DLD1 (cell line): ENCODE data around the gene GJD3.

Experiments
- in situ Hi-C: cut with HindIII; loops from 2 replicates; pipeline ENCODE4 v1.10.0; 2017; ENCODE audit warnings: low sequenced_read_pairs

The GJD3 gene

DNA sequence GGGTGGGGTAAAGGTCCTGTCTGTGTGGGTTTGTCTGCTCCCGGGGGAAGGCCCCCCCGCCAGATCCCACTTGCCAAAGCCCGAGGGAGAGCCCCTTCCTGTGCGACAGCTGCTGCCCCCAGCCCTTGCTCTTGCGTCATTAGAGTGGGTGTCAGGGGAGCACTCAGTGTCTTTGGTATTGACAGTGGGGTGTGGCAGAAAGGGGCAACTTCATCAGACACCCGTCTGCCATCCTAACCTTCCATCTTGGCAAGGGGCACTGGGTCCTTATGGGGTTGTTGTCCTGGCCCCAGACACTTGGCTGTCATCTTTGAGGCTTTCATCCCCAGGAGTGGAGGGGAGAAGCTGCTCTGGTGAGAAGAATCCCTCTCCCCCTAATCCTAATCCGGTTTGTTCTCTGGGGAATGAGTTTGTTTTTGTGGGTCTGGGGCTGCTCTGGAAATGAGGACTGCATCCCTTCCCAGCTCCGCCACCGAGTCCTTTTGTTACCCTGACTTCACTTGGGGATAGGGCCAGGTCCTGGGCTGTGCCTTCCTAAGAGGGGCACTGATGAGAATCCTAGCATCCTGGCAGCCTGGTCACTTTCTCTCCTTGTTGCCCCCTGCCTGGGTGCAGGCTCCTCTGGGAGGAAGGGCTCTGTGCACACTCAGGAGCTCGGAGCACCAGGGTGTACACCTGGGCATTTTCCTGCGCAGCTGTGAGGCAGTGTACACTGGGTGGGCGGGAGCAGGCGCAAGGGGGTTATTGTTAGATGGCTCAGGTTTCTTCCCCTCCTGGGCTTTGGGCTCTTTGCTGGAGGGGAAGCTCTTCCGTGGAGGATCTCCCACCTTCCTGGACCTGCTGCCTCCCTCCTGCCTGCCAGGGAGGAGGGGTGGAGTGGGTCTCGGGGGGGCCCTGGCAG lies 21.1 kb downstream of the GJD3 start:
- in situ Hi-C loops: no loop called here

DNA sequence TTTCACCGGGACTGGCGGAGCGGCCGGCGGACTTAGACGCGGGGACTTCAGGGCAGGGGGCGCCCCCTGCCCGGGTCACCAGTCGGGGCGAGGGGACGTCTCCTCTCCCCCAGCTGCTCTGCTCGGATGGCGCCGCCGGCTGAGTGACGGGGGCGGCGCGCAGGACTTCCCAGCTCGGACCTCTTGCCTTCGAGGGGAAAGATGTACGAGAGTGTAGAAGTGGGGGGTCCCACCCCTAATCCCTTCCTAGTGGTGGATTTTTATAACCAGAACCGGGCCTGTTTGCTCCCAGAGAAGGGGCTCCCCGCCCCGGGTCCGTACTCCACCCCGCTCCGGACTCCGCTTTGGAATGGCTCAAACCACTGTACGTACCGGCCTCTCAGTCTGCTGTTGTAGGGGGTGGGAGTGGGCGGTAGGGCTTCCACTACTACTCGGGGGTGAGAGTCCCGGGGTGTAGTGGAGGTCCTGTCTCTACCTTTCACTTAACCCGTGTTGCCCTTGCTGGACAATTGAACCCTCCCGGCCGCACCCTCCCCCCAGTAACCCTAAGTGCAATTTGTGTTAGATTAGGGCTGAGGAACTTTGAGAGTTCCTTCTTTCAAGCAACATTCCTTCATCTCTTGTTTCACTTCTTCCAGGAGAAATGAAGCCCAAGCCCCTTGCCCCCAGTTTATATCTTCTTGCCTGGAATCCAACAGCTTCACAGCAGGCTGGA lies 21.9 kb downstream of the GJD3 start:
- in situ Hi-C loops: no loop called here

DNA sequence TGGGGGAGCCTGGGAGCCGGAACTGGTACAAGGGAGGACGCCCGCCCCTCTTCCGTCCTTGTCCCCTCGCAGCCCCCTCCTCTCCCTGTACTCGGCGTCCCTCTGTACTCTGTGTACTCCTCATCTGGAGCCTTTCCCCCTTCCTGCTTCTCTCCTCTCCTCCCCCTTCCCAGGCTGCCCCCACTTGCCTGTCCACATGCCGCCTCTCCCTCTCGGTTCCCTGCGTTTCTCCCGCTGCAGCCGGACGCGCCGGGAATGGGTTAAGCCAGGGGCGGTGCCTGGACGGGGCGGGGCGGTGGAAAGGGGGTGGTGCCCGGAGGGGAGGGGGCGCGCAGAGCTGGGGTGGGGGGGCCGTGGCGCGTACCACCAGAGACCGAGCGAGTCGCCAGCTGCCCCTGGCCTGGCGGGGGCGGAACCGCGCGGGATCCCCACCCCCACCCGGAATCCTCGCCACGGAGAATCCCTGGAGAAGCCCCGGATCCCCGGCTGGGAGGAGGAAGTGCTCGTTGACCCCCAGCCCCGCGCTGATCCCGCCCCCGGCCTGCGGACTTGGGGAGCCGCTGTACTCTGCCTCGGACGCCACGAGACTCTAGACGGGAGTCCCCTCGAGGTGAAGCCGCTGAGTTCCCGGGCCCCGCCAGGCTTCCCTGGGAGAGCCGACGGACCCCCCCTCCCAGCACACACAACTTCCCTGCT lies 22.6 kb downstream of the GJD3 start:
- in situ Hi-C loops: no loop called here

DNA sequence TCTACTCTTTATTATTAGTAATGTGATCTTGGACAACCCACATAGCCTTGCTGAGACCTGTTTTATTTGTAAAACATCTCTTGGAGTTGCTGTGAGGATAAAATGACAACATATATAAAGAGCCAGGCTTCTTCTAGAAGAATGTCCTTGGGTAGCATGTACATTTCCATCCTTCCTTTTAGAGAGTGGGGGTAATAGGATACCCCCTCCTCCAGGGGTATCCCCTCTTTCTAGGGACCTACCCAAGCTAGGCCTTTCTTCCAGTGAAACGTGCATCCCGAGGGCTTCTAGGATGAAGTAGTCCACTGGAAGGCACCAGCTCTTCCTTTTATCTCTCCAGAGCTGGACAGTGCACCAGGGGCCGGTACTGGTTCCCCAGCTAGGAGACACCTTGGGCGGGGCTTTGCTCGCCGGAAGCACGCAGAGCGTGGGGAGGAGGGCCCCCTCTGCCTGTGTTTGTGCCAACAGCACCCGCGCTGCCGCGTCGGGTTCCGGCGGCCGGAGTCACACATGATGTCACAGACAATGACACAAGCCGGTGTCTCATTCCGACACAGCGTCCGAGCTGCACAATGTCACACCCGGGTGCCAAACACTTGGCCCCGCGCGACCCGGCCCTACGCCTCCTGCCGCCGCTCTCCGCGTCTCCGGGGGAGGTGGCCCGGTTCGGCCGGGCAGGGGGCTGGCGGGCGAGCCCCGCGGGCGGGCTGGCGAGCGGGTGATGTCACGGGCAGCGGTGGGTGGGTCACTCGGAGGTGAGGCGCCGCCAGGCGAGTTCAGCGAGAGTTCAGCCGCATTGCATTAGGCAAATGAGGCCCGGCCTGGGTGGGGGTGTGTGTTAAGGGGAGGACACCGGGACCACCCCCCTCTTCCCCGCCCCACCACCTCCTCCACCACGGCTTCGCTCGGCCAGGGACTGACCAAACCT lies 23.4 kb downstream of the GJD3 start:
- in situ Hi-C loops: no loop called here

DNA sequence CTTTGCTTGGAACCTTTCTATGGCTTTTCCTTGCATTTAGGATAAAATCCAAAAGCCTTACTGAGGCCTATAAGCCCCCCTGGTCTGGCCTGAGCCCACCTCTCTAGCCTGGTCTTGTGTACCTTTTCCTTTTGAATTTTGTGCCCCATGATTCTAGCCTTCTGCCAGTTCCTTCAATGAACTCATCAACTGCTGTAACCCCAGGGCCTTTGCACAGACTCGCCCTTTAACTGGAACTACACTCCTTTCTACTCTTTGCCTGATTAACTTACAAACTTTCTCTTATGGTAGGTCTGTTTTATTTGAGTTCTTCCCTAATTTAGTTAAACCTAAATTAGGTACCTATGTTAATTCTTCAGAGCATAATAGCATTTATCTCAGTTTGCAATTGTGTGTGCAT lies 24.2 kb downstream of the GJD3 start:
- in situ Hi-C loops: no loop called here

DNA sequence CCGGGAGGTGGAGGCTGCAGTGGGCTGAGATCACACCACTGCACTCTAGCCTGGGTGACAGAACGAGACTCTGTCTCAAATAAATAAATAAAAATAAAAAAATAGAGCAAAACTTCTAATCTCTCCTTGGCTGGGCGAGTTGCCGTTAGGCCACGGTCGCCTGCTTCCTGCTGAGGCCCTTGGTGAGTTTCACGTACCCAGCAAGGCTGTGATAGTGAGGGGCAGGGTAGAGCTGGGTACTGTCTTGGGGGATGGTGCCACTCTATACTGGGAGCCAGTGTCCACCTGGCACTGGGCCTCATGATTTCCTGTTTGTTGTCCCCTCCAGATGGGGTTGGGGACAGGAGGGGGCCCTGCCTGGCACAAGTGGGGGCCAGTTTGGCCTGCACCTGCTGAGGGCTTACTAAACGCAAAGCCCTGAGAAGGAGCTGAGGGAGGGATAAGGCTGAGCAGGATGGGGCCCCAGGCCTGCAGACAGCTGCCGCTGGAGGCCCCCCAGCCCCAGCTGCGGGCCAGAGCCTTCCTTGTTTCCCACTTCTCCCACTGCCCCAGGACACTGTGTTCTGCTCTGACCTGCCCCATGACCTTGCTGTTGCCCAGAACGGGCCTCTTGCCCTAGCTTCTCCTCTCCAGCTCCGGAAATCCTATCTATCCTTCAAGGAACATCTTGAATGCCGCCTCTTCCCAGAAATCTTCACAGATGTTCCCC lies 25.4 kb downstream of the GJD3 start:
- in situ Hi-C loops: no loop called here

DNA sequence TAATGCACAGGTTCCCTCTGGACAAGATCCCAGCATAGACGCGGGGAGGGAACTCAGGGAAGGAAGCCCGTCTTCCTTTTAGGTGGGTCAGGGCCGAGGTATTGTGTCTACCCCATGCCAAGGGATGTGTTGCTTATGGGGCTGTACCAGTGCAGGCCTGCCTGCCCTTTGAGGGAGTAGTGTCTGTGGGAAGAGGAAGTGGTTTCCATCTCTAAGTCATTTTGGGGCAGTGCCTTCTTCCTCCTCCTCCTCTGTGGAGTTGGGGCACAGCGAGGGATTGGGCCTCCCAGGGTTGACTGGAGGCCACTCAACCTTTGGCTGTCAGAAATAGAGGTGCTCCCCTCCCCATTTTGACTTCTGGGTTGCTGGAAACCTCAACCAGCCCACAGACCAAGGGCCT lies 26.5 kb downstream of the GJD3 start:
- in situ Hi-C loops: no loop called here

DNA sequence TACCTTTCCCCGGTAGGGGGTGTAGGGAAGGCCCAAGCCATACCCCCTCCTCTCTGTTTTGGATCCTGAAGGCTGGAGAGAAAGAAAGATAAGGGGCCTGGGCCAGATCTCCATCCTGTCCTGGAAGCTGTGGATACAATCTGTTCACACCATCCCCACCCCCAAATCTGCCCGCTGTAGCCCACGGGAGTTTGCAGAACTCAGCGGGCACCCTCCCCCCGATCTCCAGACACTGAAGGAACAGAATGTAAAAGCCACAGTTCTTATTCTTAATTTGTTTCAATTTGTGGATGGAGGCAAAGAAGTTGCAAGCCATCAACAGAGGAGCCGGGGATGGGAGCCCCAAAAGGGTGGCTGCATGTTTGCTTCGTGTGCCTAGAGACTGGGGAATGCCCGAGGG lies 27.2 kb downstream of the GJD3 start:
- in situ Hi-C loops: no loop called here

DNA sequence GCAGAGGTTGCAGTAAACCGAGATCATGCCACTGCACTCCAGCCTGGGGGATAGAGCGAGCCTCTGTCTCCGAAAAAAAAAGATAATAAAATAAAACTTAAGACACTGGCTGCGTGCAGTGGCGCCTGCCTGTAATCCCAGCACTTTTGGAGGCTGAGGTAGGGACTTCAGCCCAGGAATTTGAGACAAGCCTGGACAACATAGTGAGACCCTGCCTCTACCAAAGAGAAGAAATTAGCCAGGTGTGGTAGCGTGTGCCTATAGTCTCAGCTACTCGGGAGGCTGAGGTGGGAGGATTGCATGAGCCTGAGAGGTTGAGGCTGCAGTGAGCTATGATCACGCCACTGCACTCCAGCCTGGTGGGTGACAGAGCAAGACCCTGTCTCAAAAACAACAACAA lies 28.9 kb downstream of the GJD3 start:
- in situ Hi-C loops: no loop called here

DNA sequence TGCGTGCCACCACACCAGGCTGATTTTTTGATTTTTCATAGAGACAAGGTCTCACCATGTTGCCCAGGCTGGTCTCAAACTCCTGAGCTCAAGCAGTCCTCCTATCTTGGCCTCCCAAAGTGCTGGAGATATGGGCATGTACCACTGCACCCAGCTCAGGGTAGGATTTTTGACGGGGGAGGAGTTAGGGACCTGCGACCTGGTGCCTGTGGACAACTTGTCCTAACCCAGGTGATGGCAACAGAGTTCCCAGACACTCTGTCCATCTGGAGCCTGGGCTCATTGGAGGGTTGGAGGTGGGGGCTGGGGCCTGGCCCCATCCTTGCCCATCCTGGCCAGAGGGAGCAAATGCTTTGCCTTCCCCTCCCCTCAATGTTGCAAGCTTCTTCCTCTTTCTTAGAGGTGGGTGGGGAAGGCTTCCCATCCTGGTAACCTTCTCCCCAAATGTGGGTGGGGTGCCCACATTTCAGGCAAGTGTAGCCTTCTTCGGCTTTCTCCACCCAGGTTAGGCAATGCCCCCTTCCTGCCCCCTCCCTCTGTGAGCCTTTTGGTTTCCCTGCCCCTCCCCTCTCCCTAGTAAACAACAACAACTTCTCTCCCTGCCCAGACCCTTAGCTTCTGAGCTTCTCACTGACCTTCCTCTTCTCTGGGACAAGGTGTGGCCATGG lies 30.6 kb downstream of the GJD3 start:
- in situ Hi-C loops: no loop called here

DNA sequence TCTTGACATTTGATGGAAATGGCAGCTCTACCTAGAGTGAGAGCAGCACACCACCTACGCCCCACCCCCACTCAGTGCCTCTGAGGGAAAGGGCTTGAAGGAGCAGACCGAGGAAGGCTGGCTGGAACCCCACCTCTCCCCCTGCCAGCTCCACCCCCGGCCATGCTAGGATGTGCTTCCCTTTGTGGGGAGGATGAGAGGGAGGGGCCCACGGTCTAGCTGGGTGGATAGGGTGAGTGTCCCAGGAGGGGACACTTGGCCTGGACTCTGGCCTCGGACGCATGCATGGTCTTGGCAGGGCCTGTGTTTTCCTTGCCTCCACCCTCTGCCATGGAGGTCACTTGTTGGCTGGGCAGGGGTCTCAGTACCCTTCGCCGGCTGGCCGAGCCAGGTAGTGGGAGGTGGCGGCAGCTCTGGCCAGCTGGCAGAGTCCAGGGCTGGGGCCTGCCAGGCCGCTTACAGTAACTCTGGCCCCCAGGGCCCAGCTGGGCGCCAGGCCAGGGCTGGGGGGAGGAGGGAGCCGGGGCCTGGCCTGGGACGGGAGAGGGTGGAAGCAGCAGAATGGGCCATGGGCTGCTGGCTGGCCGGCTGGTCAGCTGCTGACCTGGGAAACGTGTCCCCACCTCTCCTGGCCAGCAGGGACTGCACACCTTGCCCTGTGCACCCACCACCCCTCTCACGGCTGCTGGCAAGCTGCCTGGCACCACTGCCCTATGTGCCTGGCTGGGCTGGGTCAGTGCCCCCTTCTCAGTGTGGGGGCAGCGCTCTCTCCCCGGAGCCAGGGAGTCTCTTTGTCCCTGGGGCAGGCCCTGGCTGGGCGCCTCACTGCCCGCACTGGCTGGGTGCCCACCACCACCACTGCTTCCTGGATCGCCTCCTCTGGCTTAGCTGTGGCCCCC lies 32.5 kb downstream of the GJD3 start:
- in situ Hi-C loops: no loop called here

DNA sequence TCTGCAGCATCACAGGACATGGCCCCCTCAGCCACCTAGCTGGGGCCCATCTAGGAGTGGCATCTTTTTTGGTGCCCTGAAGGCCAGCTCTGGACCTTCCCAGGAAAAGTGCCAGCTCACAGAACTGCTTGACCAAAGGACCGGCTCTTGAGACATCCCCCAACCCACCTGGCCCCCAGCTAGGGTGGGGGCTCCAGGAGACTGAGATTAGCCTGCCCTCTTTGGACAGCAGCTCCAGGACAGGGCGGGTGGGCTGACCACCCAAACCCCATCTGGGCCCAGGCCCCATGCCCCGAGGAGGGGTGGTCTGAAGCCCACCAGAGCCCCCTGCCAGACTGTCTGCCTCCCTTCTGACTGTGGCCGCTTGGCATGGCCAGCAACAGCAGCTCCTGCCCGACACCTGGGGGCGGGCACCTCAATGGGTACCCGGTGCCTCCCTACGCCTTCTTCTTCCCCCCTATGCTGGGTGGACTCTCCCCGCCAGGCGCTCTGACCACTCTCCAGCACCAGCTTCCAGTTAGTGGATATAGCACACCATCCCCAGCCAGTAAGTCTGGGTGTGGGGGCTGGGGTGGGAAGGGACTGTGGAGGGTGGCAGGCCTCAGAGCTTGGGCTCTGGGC lies 33.6 kb downstream of the GJD3 start:
- in situ Hi-C loops: no loop called here

DNA sequence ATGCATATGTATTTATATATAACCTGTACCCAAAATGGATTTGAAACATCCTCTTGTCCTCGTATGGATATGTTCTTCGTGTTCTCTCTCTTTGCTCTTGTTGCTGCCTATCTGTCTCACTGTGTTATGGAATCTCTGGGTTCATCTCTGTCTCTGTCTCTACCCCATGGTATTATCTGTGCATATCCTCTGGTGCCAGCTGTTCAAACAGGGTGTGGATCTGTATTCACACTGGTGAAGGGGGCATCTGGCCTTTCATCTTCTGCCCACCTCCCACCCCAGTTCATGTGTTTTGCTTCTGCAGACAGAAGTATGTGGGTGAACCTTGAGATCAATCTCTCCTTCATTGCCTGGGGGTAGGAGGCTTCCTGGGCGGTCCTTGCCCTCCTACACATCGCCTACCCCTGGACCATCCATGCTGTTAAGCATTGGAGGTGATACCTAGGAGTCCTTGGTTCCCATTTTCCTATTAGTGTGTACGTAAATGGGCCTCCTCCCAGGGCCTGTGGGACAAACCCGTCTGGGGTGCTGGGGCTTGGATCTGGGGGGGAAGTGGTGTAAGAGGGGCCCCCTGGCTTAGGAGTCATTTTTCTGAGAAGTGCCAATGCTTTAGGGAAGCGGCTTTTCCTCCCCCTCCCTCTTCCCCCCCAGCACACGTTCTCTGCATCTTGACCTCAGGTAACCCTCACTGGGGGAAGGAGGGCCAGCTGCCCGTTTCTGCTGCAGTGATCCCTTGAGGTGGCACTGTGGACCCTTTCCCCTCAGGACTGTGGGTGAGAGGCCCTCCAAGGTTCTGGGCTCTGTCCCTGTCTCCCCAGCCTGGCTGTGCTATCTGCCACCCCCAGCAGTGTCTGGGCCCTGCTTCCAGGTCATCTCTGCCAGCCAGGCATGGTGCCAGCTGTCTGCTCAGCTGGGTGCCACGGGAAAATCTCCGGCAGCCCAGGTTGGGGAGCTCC lies 34.4 kb downstream of the GJD3 start:
- in situ Hi-C loops: no loop called here

DNA sequence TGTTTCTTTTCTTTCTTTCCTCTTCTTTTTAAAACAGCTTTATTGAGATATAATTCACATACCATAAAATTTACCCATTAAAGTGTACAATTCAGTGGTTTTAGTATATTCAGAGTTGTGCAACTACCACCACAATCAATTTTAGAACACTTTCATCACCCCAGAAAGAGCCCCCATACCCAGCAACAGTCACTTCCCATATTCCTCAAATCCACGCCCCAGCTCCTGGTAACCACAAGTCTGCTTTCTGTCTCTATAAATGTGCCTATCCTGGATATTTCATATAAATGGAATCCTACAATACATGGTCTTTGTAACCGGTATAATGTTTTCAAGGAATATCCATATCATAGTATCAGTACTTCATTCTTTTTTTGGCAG lies 36.2 kb downstream of the GJD3 start:
- in situ Hi-C loops: no loop called here

DNA sequence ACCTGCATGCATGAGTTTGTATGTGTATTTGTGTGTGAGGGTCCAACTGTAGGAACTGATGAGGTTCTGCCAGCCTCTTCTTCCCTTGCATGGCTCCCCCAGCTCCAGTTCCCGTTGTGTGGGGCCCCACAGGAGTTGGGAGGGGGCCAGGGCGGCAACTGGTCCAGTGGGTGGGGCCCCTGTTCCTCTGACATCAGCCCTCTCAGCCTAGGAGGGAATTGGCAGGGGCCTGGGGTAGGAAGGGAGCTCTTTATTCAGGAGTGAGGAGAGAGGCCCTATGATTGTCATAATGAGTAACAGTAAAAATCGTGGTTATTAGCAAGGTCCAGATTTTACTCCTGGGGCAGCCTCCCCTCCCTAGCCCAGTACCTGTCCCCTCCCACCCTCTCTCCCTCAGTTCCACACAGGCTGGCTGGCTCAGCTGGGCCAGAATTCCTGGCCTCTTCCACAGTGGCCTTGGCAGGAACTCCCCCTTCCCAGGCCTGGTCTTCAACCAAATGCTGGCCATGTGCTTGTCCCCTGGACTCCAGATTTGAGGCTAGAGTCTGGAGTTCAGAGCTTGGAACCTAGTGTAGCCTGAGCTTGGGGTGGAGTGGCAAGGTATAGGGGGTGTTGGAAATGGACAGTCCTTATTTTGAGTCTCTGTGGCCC lies 36.7 kb downstream of the GJD3 start:
- in situ Hi-C loops: no loop called here

DNA sequence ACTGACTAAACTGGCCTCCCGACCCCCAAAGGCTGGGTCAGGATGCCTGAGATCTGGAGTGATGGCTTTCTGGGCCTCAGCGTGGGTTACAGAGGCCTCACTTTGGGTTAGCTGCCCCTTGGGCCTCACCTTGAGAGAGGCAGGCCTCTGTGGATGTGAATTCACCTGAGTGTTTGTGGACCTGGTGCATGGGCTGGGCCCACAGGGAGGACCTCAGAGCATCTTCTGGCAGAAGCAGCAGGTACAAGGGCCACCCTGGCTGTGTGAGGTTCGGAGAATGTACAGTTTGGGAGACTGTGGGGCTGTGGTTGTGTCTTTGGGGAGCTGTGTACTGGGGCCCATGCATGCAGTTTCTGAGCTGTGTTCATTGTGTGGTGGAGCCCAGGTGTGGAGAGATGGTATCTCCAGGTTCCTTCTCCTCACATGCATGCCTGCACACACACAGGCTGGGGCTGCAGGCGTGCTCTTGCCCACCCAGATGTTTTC lies 37.2 kb downstream of the GJD3 start:
- in situ Hi-C loops: no loop called here
